ENCODE data around the gene ANK3.
"Not testable (repeated sequence)": the region's sequence is repeated elsewhere in the genome, so short reads cannot be mapped to it uniquely, and the experiment has no call there.

Gene ANK3

GRCh38 chr10:60073781-60074656 lies 315.7 kb downstream of the ANK3 start:
- no peak for DNase-seq

GRCh38 chr10:60073397-60073780 lies 316.3 kb downstream of the ANK3 start:
- no peak for DNase-seq

DNA sequence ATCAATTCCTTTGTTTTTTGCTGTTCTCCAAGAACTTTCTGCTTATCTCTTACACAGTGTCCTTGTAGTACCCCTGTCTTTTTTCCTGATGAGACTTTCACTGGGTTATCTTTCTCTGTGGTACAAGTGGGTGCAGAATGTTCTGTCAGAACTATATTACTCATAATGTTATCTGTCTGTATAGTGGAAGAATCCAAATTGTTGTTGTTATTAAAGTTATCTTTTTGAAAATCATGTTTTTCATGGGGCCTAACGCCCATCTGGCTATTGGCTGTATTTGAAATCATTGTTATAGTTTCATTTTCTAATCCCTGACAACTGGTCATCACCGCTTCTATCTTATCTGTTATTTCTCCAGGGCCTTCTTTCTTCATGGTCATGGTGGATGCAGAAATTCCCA lies 320.4 kb downstream of the ANK3 start:
- DNase-seq: no peak

DNA sequence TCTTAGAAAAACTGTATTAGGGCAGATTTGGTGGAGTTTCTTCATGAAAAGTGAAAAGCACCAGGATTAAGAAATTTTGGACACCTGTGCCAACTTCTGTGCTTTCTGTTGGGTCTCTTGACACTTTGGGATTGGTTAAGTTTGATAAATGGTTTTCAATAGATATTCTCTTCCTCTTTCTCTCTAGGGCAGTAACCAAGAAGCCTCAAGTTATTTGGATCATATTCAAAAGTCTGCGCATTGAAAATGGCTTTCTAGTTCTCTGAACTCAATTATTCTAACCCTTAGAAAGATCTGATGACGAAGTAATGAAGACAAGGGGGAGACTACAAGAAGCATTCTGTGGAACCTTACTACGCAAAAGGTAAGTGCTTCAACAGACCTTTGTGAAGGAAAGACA lies 339.3 kb downstream of the ANK3 start:
- no peak for DNase-seq

- DNase-seq: no peak
Observed at GRCh38 chr10:60048091-60048501, 341.6 kb downstream of the ANK3 start.

GRCh38 chr10:60045571-60045970 lies 344.1 kb downstream of the ANK3 start:
- DNase-seq: no peak

DNA sequence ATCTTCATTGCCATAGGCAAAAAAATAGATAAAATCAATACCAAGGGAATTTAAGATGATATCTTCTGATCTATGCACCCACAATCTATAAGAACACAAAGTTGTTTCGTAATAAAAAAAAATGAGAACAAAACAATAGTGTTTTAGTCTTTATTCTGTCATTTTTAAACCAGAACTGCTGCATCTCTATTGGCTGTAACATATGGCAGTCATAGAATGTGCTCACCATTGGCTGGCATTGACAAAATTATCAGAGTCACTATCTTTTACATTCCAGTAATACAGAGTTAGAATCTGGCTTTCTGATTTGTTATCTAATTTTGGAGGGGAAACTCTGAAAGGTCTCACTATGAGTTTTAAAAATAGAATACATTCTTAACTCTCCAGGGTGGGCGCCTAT lies 344.7 kb downstream of the ANK3 start:
- DNase-seq: no peak

GRCh38 chr10:60044242-60044641 lies 345.4 kb downstream of the ANK3 start:
- no peak for DNase-seq

DNA sequence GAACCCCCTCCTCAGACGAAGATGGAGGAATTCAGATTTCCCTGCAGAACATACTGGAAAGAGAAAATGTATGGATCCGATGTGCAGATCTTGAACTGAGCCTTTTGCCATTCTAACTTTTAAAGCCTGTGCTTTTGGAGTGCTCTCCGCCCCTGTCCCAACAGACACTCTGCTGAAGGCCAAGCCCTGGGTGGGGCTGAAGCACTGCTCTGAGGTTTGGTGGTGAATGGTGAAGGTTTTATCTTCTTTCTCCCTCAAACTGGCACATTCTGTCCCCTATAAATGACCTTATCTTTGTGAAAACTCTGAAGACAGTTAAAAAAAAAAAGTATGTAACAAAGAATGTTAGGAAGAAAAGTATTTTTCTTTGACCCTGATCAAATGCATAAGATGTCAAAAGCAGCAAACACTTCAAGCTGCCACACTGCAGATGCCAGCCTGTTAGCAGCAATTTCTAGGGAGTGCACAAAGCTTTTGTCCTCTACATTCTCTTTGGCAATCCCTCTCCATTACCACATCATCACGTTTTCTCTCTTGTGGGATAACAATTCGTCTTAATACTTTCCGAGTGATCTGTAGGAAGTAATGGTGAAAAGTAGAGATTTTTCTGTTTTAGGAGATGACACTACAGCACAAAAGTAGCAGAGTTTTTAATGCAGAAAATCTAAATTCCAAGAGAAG lies 346.0 kb downstream of the ANK3 start:
- no peak for DNase-seq

- DNase-seq: no peak
Observed at GRCh38 chr10:60042914-60043313, 346.8 kb downstream of the ANK3 start.

- DNase-seq: no peak
Observed at GRCh38 chr10:60042262-60042661, 347.4 kb downstream of the ANK3 start.

- DNase-seq: no peak
Observed at GRCh38 chr10:60041489-60042133, 348.1 kb downstream of the ANK3 start.

DNA sequence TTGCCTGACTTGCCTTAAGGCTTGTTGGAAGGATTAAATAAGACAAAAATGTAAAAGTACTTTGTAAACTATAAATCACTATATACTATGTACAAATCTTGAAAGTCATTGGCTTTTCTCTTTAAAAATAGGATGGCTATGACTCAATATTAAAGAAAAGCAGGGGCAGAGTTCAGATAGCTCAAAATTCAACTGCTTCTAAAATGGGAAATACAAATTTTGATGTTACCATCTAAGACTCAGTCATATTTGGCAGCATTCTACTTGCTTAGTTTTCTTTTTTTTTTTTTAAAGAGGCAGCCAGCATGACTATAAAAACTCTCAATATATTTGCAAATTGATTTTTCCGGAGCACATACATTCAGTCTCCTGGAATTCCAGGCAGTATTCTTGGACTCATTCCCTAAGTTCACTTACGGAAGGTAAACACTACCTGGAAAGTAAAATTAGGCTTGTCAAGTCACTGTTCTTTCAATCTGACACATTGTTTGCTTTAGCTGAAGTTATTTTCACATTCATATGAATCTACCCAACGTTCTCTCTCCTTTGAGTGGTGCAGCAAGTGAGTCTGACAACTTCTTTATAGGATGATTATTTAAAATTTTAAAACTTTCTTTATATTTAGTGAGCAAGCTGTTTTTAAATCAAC lies 349.5 kb downstream of the ANK3 start:
- no peak for DNase-seq

DNA sequence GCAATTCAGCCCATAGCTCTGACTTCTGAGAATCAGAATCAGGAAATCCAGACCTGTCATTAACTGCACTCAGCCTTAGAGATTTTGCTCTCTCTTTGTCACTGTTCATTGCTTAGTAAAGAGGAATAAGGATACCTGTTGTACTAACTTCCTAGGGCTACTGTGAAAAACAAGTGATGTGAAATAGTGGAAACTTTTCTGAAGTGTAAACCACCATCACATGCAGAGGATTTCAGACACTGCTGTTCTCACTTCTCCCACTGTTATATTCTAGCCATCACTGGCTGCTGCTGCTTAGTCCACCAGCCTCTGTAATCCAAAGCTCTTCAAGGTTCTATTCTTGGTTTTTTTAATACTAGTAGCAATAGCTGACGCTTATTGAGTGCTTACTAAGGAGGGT lies 353.7 kb downstream of the ANK3 start:
- no peak for DNase-seq

DNA sequence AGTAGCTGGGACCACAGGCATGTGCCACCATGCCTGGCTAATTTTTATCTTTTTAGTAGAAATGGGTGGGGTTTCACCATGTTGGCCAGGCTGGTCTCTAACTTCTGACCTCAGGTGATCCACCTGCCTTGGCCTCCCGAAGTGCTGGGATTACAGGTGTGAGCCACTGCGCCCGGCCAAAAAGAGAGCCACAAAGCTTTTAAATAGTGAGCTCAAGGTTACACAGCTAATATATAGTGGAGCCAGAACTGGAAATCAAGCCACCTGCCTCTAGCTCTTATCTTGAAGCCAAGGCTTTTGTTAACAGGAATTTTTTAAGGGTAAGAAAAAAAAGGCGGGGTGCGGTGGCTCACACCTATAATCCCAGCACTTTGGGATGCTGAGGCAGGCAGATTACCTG lies 354.3 kb downstream of the ANK3 start:
- DNase-seq: not testable (repeated sequence)

- DNase-seq: no peak
Observed at GRCh38 chr10:60032723-60033122, 357.0 kb downstream of the ANK3 start.

DNA sequence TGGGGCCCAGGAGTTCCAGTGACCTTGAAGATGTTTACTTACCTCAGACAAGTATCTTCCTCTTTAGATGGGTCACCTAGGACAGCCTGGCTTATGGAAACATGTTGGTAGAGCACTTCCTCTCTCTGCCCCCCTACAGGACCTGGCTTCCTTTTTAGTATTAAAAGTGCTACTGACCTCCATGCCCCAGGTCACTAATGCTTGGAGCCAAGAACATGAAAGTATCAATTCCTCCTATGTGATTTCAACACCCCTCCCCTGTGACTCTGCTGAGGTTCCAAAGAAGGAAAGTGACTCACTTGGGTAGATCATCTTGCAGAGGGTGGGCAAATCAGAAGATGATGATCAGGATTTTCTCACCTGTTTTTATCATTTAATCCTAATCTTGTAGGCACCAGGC lies 358.0 kb downstream of the ANK3 start:
- DNase-seq: no peak

- no peak for DNase-seq
Observed at GRCh38 chr10:60031183-60031582, 358.5 kb downstream of the ANK3 start.

DNA sequence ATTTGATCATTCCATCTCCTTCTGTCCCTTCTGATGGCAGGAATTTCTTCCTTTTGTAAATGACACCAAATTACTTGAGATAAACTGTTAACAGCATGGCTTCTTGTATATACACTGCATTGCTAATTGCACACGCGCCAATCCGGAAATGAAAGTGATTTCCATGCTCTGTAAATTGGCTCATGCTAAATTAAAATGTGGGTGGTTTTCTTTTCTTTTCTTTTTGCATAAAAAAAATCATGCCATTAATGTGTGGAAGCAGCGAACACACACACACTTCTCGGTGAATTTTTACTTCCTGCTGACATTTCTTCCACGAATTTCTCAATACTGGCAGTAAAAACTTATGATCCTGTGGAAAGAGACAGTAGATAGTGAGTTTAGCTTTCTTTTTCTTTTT lies 360.2 kb downstream of the ANK3 start:
- DNase-seq: no peak

GRCh38 chr10:60028081-60028480 lies 361.6 kb downstream of the ANK3 start:
- no peak for DNase-seq

DNA sequence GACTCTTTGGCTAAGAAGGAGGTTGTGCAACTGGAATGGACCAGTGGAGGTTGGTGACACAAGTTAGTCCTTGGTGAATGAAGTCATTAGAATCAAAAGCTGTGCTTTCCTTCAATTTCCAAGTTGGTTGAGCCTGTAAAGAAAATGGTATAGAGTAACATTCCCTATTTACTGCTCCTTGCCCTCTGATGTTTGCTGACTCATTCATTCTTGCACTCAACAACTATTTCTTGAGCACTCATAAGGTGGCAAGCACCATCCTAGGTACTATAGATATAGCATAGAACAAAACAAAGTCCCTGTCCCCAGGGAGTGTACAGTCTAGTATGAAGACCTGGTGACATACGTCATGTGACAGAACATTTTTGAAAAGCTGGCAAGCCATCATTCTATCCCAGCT lies 364.4 kb downstream of the ANK3 start:
- no peak for DNase-seq

DNA sequence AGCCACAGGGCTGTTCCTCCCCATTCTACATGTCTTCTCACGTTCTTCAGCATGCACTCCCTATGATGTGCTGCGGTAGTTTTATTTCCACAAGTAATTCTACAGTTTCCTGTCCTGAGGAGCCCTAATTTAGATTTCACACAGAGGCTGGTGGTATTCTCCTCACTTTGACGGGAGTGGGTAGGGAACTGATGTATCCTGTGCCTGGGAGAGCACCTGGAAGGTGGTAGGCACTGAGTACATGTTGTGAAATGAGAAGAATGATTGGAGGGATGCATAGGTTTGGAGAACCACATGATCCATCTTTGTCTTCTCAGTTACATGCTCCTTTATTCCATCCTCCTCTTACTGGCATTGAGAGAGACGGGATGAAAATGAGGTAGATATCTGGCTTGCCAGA lies 365.2 kb downstream of the ANK3 start:
- DNase-seq: no peak

GRCh38 chr10:60023155-60023877 lies 366.4 kb downstream of the ANK3 start:
- DNase-seq: no peak

Data from activated effector memory CD4-positive, alpha-beta T cell treated with Interleukin-2 at 50 U/mL for 16 hours (primary cell).